ENCODE measurements around the gene ILK. TPM values are rescaled to one million over a fixed set of nuclear protein-coding genes. Genes with fewer than 3 reads are reported as not detected.

ILK gene
- total and polyA plus RNA-seq, 10 of the 15 experiments (the other 5 are each of a cell fraction or from before 2014, with no cell fraction given), result 51.8 to 163 (median 92.0) TPM

DNA sequence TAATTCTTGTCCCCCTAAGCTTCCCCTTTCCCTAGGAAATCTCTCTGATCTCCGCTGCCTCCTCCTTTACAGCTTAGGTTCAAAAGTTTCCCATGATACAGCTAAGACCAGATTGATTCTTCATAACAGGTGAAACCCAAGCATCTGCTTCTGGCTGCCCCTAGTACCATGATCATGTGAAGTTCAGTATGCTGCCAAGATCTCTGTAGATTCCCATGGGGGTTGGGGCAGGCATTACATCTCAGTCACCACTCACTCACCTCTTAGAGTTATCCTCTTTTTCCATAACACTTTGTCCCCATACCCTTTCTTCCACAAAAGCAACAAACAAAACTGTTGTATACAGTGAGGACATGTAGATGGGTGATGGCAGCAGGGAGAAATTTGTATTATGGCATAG, 44.2 kb upstream of the ILK start (continued):
- TF ChIP-seq, protein P1, sequence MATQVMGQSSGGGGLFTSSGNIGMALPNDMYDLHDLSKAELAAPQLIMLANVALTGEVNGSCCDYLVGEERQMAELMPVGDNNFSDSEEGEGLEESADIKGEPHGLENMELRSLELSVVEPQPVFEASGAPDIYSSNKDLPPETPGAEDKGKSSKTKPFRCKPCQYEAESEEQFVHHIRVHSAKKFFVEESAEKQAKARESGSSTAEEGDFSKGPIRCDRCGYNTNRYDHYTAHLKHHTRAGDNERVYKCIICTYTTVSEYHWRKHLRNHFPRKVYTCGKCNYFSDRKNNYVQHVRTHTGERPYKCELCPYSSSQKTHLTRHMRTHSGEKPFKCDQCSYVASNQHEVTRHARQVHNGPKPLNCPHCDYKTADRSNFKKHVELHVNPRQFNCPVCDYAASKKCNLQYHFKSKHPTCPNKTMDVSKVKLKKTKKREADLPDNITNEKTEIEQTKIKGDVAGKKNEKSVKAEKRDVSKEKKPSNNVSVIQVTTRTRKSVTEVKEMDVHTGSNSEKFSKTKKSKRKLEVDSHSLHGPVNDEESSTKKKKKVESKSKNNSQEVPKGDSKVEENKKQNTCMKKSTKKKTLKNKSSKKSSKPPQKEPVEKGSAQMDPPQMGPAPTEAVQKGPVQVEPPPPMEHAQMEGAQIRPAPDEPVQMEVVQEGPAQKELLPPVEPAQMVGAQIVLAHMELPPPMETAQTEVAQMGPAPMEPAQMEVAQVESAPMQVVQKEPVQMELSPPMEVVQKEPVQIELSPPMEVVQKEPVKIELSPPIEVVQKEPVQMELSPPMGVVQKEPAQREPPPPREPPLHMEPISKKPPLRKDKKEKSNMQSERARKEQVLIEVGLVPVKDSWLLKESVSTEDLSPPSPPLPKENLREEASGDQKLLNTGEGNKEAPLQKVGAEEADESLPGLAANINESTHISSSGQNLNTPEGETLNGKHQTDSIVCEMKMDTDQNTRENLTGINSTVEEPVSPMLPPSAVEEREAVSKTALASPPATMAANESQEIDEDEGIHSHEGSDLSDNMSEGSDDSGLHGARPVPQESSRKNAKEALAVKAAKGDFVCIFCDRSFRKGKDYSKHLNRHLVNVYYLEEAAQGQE (IDR thresholded peaks at IDR 0.05; ENCODE audit: low read depth, low read length), result no peak
- no peak for TF ChIP-seq MTA3 (IDR thresholded peaks at IDR 0.05; ENCODE audit: borderline replicate concordance, low read length)
- TF ChIP-seq SRF (IDR thresholded peaks at IDR 0.05; ENCODE audit: low read depth in 2 of 2, low read length in 2 of 2), result no peak
- no peak for TF ChIP-seq HDGF (IDR thresholded peaks at IDR 0.05)
- TF ChIP-seq, protein P2, sequence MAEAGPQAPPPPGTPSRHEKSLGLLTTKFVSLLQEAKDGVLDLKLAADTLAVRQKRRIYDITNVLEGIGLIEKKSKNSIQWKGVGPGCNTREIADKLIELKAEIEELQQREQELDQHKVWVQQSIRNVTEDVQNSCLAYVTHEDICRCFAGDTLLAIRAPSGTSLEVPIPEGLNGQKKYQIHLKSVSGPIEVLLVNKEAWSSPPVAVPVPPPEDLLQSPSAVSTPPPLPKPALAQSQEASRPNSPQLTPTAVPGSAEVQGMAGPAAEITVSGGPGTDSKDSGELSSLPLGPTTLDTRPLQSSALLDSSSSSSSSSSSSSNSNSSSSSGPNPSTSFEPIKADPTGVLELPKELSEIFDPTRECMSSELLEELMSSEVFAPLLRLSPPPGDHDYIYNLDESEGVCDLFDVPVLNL (IDR thresholded peaks at IDR 0.05; ENCODE audit: low read depth, low read length), result no peak
- TF ChIP-seq SUZ12 (IDR thresholded peaks at IDR 0.05; ENCODE audit: unreplicated experiment), result no peak

DNA sequence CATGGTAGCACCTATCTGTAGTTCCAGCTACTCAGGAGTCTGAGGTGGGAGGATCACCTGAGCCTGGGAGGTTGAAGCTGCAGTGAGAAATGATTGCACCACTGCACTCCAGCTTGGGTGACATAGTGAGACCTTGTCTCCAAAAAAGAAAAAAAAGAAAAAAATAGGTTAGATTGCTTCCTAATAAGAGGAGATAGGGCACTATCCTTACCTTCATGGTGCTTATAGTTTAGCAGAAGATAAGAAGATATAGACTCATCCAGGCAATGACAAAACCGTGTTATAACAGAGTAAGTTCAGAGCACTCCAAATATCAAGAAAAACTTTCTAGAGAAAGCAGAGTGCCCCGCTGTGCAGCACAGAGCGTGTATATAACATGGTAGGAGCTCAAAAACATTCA, 42.3 kb upstream of the ILK start:
- no peak overlapping the region for H3K27ac ChIP-seq (ENCODE audit: control insufficient read depth, insufficient read depth)
- SMC1A ChIA-PET (ENCODE audit: uncharacterized antibody, unreplicated experiment), result no interaction called here
- WGBS (ENCODE audit: insufficient coverage, insufficient replicate concordance, low lambda C conversion rate, missing lambda C conversion rate), result 94% methylated on average over 3 of the region's 3 CpGs
- intact Hi-C loops (cut with micrococcal nuclease; ENCODE audit: unreplicated experiment), result no loop called here
- no peak overlapping the region for H2AFZ ChIP-seq (ENCODE audit: control insufficient read depth, low read depth, low read length)
- no peak overlapping the region for H3K4me2 ChIP-seq (ENCODE audit: control insufficient read depth, insufficient read depth)
- no peaks in the 10 kb centered on the region for H3K9me3 ChIP-seq (replicated peaks; ENCODE audit: control insufficient read depth, insufficient read depth, low read length)
- TF ChIP-seq, protein P3, sequence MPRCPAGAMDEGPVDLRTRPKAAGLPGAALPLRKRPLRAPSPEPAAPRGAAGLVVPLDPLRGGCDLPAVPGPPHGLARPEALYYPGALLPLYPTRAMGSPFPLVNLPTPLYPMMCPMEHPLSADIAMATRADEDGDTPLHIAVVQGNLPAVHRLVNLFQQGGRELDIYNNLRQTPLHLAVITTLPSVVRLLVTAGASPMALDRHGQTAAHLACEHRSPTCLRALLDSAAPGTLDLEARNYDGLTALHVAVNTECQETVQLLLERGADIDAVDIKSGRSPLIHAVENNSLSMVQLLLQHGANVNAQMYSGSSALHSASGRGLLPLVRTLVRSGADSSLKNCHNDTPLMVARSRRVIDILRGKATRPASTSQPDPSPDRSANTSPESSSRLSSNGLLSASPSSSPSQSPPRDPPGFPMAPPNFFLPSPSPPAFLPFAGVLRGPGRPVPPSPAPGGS (IDR thresholded peaks at IDR 0.05; ENCODE audit: borderline replicate concordance, insufficient read depth, low read depth, low read length, poor library complexity, severe bottlenecking), result no peak
- H3K9ac ChIP-seq (ENCODE audit: control insufficient read depth, insufficient read depth, low read length), result no peak overlapping the region
- no peaks in the 10 kb centered on the region for H3K27me3 ChIP-seq (replicated peaks in 1 of 2; ENCODE audit: control insufficient read depth in 2 of 2, insufficient read depth in 2 of 2, low read length in 1 of 2)
- no peak overlapping the region for H3K4me3 ChIP-seq
- POLR2A ChIA-PET, result no interaction called here
- no peaks in the 10 kb centered on the region for H3K36me3 ChIP-seq (ENCODE audit: control insufficient read depth in 2 of 2, insufficient read depth in 2 of 2, low read length in 1 of 2)
- H3K79me2 ChIP-seq (ENCODE audit: control insufficient read depth, insufficient read depth, low read length), result no peaks in the 10 kb centered on the region
- ATAC-seq (no peak), FAIRE-seq (no peak), DNase-seq (ENCODE audit: low read depth, low spot score) (no peak)
- H3K4me1 ChIP-seq (ENCODE audit: control insufficient read depth, insufficient read depth, low read length), result no peaks in the 10 kb centered on the region
- H4K20me1 ChIP-seq (ENCODE audit: control insufficient read depth, insufficient read depth), result no peaks in the 10 kb centered on the region
- in situ Hi-C loops (cut with MboI), result no loop called here
- CTCF ChIA-PET, result interaction anchor here (1.6 kb wide), 1 partner anchor 12 kb away, joined by 3 read pairs; no protein-coding TSS in a partner anchor
- no TSS peak for BruUV-seq (replicated peaks)
- RAD21 ChIA-PET (ENCODE audit: unreplicated experiment), result no interaction called here

All from GM12878 (cell line).